Measurements from ENCODE around the gene FBXW10B.
"Not testable (repeated sequence)": the region's sequence is repeated elsewhere in the genome, so short reads cannot be mapped to it uniquely, and the experiment has no call there.

- TF ChIP-seq, protein P1, sequence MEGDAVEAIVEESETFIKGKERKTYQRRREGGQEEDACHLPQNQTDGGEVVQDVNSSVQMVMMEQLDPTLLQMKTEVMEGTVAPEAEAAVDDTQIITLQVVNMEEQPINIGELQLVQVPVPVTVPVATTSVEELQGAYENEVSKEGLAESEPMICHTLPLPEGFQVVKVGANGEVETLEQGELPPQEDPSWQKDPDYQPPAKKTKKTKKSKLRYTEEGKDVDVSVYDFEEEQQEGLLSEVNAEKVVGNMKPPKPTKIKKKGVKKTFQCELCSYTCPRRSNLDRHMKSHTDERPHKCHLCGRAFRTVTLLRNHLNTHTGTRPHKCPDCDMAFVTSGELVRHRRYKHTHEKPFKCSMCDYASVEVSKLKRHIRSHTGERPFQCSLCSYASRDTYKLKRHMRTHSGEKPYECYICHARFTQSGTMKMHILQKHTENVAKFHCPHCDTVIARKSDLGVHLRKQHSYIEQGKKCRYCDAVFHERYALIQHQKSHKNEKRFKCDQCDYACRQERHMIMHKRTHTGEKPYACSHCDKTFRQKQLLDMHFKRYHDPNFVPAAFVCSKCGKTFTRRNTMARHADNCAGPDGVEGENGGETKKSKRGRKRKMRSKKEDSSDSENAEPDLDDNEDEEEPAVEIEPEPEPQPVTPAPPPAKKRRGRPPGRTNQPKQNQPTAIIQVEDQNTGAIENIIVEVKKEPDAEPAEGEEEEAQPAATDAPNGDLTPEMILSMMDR (conservative IDR thresholded peaks at IDR 0.05; ENCODE audit: low read length), result not testable (repeated sequence)
- TF ChIP-seq EZH2phosphoT487 (IDR thresholded peaks at IDR 0.05; ENCODE audit: borderline replicate concordance, low read depth, low read length), result not testable (repeated sequence)
Observed at GRCh38 chr17:15589544-15590536, 29.7 kb downstream of the FBXW10B start.

Data from OCI-LY7 (cell line).